ENCODE measurements around the gene ADGRB2. TPM values are rescaled to one million over a fixed set of nuclear protein-coding genes. Genes with fewer than 3 reads are reported as not detected.

The ADGRB2 gene
- total RNA-seq, 2 experiments from 2014 or later, result 0.54 to 0.56 TPM

DNA sequence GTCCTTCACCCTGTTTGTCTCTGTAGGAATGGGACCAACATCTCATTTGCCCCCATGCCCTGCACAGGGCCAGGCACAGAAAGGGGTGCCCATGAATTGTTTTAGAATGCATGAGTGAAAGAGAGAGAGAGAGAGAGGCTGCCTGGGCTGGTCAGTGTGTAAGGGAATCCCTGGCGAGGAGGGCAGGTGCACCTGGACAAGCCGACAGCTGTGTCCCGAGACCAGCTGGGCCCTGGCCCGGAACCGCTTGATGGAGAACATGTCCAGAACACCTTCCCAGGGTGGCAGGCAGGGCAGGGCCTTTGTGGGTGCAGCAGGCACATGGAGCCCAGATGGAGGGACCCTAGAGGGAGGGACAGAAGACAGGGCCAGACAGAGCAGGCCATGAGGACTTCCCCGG lies 28.9 kb upstream of the ADGRB2 start:
- peaks cover 1% of the 10 kb centered on the region for H3K4me1 Mint-ChIP-seq (ENCODE audit: low read depth)
- DNase-seq (no peak), ATAC-seq (no peak)
- H3K9me3 Mint-ChIP-seq, result no peaks in the 10 kb centered on the region
- no peak overlapping the region for H3K4me3 Mint-ChIP-seq
- H3K36me3 Mint-ChIP-seq (ENCODE audit: low read depth), result no peaks in the 10 kb centered on the region
- H3K27me3 Mint-ChIP-seq, result no peaks in the 10 kb centered on the region
- POLR2A ChIA-PET, result no interaction called here
- H3K27ac Mint-ChIP-seq, result no peak overlapping the region
- CTCF ChIA-PET, result no interaction called here
- intact Hi-C loops (cut with micrococcal nuclease), result loop anchor here (5.0 kb wide), 1 partner anchor 131 kb away; no protein-coding TSS in a partner anchor
- TF ChIP-seq, protein P1, sequence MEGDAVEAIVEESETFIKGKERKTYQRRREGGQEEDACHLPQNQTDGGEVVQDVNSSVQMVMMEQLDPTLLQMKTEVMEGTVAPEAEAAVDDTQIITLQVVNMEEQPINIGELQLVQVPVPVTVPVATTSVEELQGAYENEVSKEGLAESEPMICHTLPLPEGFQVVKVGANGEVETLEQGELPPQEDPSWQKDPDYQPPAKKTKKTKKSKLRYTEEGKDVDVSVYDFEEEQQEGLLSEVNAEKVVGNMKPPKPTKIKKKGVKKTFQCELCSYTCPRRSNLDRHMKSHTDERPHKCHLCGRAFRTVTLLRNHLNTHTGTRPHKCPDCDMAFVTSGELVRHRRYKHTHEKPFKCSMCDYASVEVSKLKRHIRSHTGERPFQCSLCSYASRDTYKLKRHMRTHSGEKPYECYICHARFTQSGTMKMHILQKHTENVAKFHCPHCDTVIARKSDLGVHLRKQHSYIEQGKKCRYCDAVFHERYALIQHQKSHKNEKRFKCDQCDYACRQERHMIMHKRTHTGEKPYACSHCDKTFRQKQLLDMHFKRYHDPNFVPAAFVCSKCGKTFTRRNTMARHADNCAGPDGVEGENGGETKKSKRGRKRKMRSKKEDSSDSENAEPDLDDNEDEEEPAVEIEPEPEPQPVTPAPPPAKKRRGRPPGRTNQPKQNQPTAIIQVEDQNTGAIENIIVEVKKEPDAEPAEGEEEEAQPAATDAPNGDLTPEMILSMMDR (IDR thresholded peaks at IDR 0.05), result no peak

DNA sequence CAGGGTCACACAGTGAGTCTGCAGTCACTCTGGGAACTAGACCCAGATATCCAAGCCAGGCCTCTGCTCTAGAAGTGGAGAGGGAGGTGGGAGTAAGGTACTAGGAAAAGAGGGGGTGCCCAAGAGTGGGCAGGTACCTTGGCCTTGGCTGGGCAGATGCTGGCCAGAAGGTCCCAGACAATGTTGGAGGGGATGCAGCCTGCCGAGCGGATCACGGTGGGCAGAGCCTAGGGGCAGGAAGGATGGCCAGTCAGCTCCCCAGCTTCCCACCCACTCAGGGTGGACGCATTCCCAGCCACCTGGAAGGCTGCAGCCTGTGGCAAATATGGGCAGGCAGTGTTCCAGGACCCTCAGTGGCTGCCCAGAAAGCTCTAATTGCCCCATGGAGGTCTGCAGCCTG lies 28.4 kb upstream of the ADGRB2 start:
- H3K27ac Mint-ChIP-seq, result no peak overlapping the region
- ChIA-PET CTCF (no interaction called here), POLR2A (no interaction called here)
- DNase-seq, result no peak
- H3K4me3 Mint-ChIP-seq, result no peak overlapping the region
- TF ChIP-seq, protein P1 (IDR thresholded peaks at IDR 0.05), result no peak
- peaks cover 5% of the 10 kb centered on the region for H3K4me1 Mint-ChIP-seq (ENCODE audit: low read depth)
- H3K9me3 Mint-ChIP-seq, result no peaks in the 10 kb centered on the region
- no peaks in the 10 kb centered on the region for H3K27me3 Mint-ChIP-seq
- intact Hi-C loops (cut with micrococcal nuclease), result loop anchor here (5.0 kb wide), 1 partner anchor 130 kb away; no protein-coding TSS in a partner anchor
- no peak for ATAC-seq
- no peaks in the 10 kb centered on the region for H3K36me3 Mint-ChIP-seq (ENCODE audit: low read depth)

GRCh38 chr1:31792116-31792515 lies 28.0 kb upstream of the ADGRB2 start:
- Mint-ChIP-seq H3K4me3 (no peak overlapping the region), H3K27ac (no peak overlapping the region), H3K4me1 (ENCODE audit: low read depth) (peaks cover 5% of the 10 kb centered on the region), H3K36me3 (ENCODE audit: low read depth) (no peaks in the 10 kb centered on the region), H3K9me3 (no peaks in the 10 kb centered on the region), H3K27me3 (no peaks in the 10 kb centered on the region)
- DNase-seq, result no peak
- TF ChIP-seq, protein P1 (IDR thresholded peaks at IDR 0.05), result no peak
- ChIA-PET CTCF (interaction anchor here (0.8 kb wide), 1 partner anchor 172 kb away, joined by 3 read pairs; no protein-coding TSS in a partner anchor), POLR2A (no interaction called here)
- intact Hi-C loops (cut with micrococcal nuclease), result loop anchor here (5.0 kb wide), 1 partner anchor 130 kb away; no protein-coding TSS in a partner anchor
- no peak for ATAC-seq

DNA sequence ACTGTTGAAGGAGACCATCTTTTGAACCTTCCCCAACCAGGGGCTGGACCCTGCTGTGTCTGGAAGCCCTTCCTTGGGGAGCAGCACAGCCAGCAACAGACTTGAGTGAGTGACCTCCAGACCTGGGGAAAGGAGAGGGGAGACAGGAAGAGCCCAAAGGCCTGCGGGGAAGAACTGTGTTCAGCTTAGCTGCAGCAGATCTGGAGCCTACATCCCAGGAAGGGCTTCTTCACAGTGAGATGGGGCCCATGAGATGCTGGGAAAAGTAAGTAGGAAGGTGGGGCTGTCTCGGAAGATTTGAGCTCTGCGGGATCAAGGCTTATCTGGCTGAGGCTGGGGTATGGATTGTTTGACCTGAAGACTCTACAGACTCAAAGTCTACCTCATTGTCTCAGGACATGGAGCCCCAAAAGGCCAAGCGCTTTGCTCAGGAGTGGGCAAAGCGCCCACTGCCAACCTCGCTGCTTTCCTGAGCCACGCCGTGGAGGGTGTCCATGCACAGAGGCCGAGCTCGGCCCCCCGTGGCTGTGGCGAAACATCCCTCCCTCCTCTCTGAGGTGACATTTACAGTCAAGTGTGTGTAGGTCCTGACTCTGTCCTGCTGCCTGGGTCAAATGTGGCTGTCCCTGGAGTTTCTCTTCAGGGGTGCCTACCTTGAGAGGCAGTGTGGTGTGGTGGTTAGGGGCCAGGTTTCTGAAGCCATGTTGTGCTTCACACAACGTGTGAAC lies 27.2 kb upstream of the ADGRB2 start:
- Mint-ChIP-seq H3K27ac (no peak overlapping the region), H3K27me3 (no peaks in the 10 kb centered on the region), H3K4me3 (no peak overlapping the region), H3K4me1 (ENCODE audit: low read depth) (peaks cover 5% of the 10 kb centered on the region), H3K36me3 (ENCODE audit: low read depth) (no peaks in the 10 kb centered on the region), H3K9me3 (no peaks in the 10 kb centered on the region)
- TF ChIP-seq, protein P1 (IDR thresholded peaks at IDR 0.05), result no peak
- intact Hi-C loops (cut with micrococcal nuclease), result loop anchor here (5.0 kb wide), 1 partner anchor 129 kb away; no protein-coding TSS in a partner anchor
- CTCF ChIA-PET, result interaction anchor here (0.8 to 5.0 kb wide), 10 partner anchors 13 to 228 kb away, joined by 3 to 129 read pairs (median 18); partner anchors contain the start of genes ADGRB2, COL16A1 and PEF1
- no peak for DNase-seq
- ATAC-seq, result no peak
- POLR2A ChIA-PET, result interaction anchor here (0.7 kb wide), 1 partner anchor 98 kb away, joined by 3 read pairs; no protein-coding TSS in a partner anchor

DNA sequence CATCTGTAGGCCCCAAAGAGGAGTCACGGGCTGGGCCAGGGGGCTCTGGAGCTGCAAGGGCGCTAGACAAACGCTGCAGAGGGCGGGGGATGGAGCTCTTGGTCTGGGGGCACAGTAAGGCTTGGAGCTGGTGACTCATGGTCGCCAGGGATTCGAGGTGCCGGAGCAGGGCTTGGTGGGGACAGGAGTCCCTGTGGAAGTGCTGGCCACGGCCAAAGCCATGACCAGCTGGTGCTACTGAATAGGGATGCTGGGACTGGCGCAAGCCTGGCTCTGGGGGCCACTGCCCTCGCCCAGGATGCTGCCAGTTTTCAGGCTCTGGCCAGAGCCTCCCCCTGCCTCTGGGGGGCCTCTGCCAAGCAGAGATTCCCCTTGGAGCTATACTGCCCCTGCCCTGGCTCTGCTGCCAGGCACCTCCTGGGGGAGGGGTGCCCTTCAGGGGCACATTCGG lies 26.5 kb upstream of the ADGRB2 start:
- no peak overlapping the region for H3K27ac Mint-ChIP-seq
- POLR2A ChIA-PET, result interaction anchor here (0.7 to 3.2 kb wide), 2 partner anchors 9 to 99 kb away, joined by 3 to 17 read pairs; no protein-coding TSS in a partner anchor
- TF ChIP-seq, protein P1 (IDR thresholded peaks at IDR 0.05), result no peak
- no peak for DNase-seq
- intact Hi-C loops (cut with micrococcal nuclease), result loop anchor here (5.0 kb wide), 1 partner anchor 128 kb away; no protein-coding TSS in a partner anchor
- CTCF ChIA-PET, result interaction anchor here (0.8 to 5.0 kb wide), 16 partner anchors 12 to 228 kb away, joined by 3 to 129 read pairs (median 13); partner anchors contain the start of genes ADGRB2, COL16A1 and PEF1
- ATAC-seq, result no peak
- peaks cover 5% of the 10 kb centered on the region for H3K4me1 Mint-ChIP-seq (ENCODE audit: low read depth)
- no peaks in the 10 kb centered on the region for H3K9me3 Mint-ChIP-seq
- no peak overlapping the region for H3K4me3 Mint-ChIP-seq
- no peaks in the 10 kb centered on the region for H3K36me3 Mint-ChIP-seq (ENCODE audit: low read depth)
- no peaks in the 10 kb centered on the region for H3K27me3 Mint-ChIP-seq
